ENCODE data around the gene S100A1.
A peak's percentile ranks its signal among the peaks of the same experiment; 100 is the strongest.

Gene S100A1

GRCh38 chr1:153626904-153627714 lies 1.1 kb upstream of the S100A1 start, which contains the start of gene S100A13:
Gene S100A13 (minus strand): TSS chr1:153627505. CDS start chr1:153626472, 1,033 bp downstream.
- DNase-seq (ENCODE audit: low spot score): peak; percentile 83
- ATAC-seq (ENCODE audit: low read depth): peak; percentile 85
- peak within 1 kb of the TSS; percentile 32 for H3K4me3 ChIP-seq (ENCODE audit: severe bottlenecking)
- no peaks in the 10 kb centered on the region for H3K9me3 ChIP-seq (ENCODE audit: severe bottlenecking)
- H3K27me3 ChIP-seq (ENCODE audit: insufficient read depth, poor library complexity, severe bottlenecking): no peaks in the 10 kb centered on the region
- H3K27ac ChIP-seq (ENCODE audit: poor library complexity, severe bottlenecking): peak within 1 kb of the TSS; percentile 76
- H3K36me3 ChIP-seq (ENCODE audit: low read depth): peaks cover 27% of the 10 kb centered on the region
- TF ChIP-seq CTCF (IDR thresholded peaks at IDR 0.05; ENCODE audit: poor library complexity, severe bottlenecking): peak; percentile 76
- peaks cover 6% of the 10 kb centered on the region for H3K4me1 ChIP-seq (ENCODE audit: insufficient read depth, poor library complexity, severe bottlenecking)

GRCh38 chr1:153628638-153629342 lies 556 bp downstream of the S100A1 start:
- H3K9me3 ChIP-seq (ENCODE audit: severe bottlenecking): no peaks in the 10 kb centered on the region
- peaks cover 6% of the 10 kb centered on the region for H3K4me1 ChIP-seq (ENCODE audit: insufficient read depth, poor library complexity, severe bottlenecking)
- no peaks in the 10 kb centered on the region for H3K27me3 ChIP-seq (ENCODE audit: insufficient read depth, poor library complexity, severe bottlenecking)
- no peak for DNase-seq (ENCODE audit: low spot score)
- H3K36me3 ChIP-seq (ENCODE audit: low read depth): peaks cover 17% of the 10 kb centered on the region
- ATAC-seq (ENCODE audit: low read depth): no peak
- H3K27ac ChIP-seq (ENCODE audit: poor library complexity, severe bottlenecking): no peak overlapping the region
- no peak overlapping the region for H3K4me3 ChIP-seq (ENCODE audit: severe bottlenecking)
- no peak for TF ChIP-seq CTCF (IDR thresholded peaks at IDR 0.05; ENCODE audit: poor library complexity, severe bottlenecking)

- Histone ChIP-seq H3K27me3 (ENCODE audit: insufficient read depth, poor library complexity, severe bottlenecking) (no peaks in the 10 kb centered on the region), H3K4me1 (ENCODE audit: insufficient read depth, poor library complexity, severe bottlenecking) (peaks cover 6% of the 10 kb centered on the region), H3K36me3 (ENCODE audit: low read depth) (peaks cover 14% of the 10 kb centered on the region), H3K9me3 (ENCODE audit: severe bottlenecking) (no peaks in the 10 kb centered on the region), H3K4me3 (ENCODE audit: severe bottlenecking) (no peak overlapping the region), H3K27ac (ENCODE audit: poor library complexity, severe bottlenecking) (no peak overlapping the region)
- ATAC-seq (ENCODE audit: low read depth) (no peak), DNase-seq (ENCODE audit: low spot score) (no peak)
- TF ChIP-seq CTCF (IDR thresholded peaks at IDR 0.05; ENCODE audit: poor library complexity, severe bottlenecking): no peak
These were observed 1.1 kb downstream of the S100A1 start for GRCh38 chr1:153629343-153629665.

- no peak for TF ChIP-seq CTCF (IDR thresholded peaks at IDR 0.05; ENCODE audit: poor library complexity, severe bottlenecking)
- ATAC-seq (ENCODE audit: low read depth): no peak
- H3K4me1 ChIP-seq (ENCODE audit: insufficient read depth, poor library complexity, severe bottlenecking): peaks cover 6% of the 10 kb centered on the region
These were observed 1.7 kb downstream of the S100A1 start for GRCh38 chr1:153629971-153630370.

More at GRCh38 chr1:153629971-153630370, 1.7 kb downstream of the S100A1 start:
- H3K27ac ChIP-seq (ENCODE audit: poor library complexity, severe bottlenecking): no peak overlapping the region
- H3K27me3 ChIP-seq (ENCODE audit: insufficient read depth, poor library complexity, severe bottlenecking): no peaks in the 10 kb centered on the region
- peaks cover 11% of the 10 kb centered on the region for H3K36me3 ChIP-seq (ENCODE audit: low read depth)
- H3K9me3 ChIP-seq (ENCODE audit: severe bottlenecking): no peaks in the 10 kb centered on the region
- H3K4me3 ChIP-seq (ENCODE audit: severe bottlenecking): no peak overlapping the region
- no peak for DNase-seq (ENCODE audit: low spot score)
